Effector memory CD8-positive, alpha-beta T cell (primary cell): ENCODE measurements around the gene SDK1.

Source experiments
- ATAC-seq: fragments of 150-1000 bp; cut with Tn5 transposase; replicated peaks from 2 replicates; pipeline ENCODE4 v1.10.0; 2021; ENCODE audit warnings: mild to moderate bottlenecking, moderate library complexity
- DNase-seq, 3 experiments: peaks; one replicate each; pipeline ENCODE4 v3.0.0; 2021
- H3K27ac Mint-ChIP-seq, 2 donors: one replicate each; pipeline ENCODE4 v1.8.0; 2022; ENCODE audit warnings: mild to moderate bottlenecking in 2 of 2, mixed read lengths in 2 of 2, moderate library complexity in 2 of 2
- H3K27me3 Mint-ChIP-seq, 2 donors: one replicate each; pipeline ENCODE4 v1.8.0; 2022; ENCODE audit warnings: mixed read lengths in 2 of 2
- H3K36me3 Mint-ChIP-seq: one replicate; pipeline ENCODE4 v1.8.0; 2022; ENCODE audit warnings: mild to moderate bottlenecking, moderate library complexity, mixed read lengths; ENCODE audit not compliant: insufficient read depth
- H3K4me1 Mint-ChIP-seq, 2 donors: one replicate each; pipeline ENCODE4 v1.8.0; 2022; ENCODE audit warnings: low read depth in 2 of 2, mixed read lengths in 2 of 2
- H3K4me3 Mint-ChIP-seq, 2 donors: one replicate each; pipeline ENCODE4 v1.8.0; 2022; ENCODE audit warnings: mild to moderate bottlenecking in 2 of 2, mixed read lengths in 2 of 2, moderate library complexity in 2 of 2
- H3K9me3 Mint-ChIP-seq, 2 donors: one replicate each; pipeline ENCODE4 v1.8.0; 2022; ENCODE audit warnings: mixed read lengths in 2 of 2

Gene SDK1

GRCh38 chr7:4021413-4021812, 720.4 kb downstream of the SDK1 start:
- no peak for ATAC-seq
- Mint-ChIP-seq H3K27ac (no peak overlapping the region), H3K4me1 (no peaks in the 10 kb centered on the region), H3K4me3 (no peak overlapping the region), H3K36me3 (no peaks in the 10 kb centered on the region), H3K9me3 (peaks cover 0 to 3% of the 10 kb centered on the region in 2 donors), H3K27me3 (peaks cover 17 to 38% of the 10 kb centered on the region in 2 donors)
- DNase-seq: no peak

- no peak for ATAC-seq
- DNase-seq: no peak
- H3K27ac Mint-ChIP-seq: no peak overlapping the region
- no peak overlapping the region for H3K4me3 Mint-ChIP-seq
- no peaks in the 10 kb centered on the region for H3K36me3 Mint-ChIP-seq
- peaks cover 0 to 3% of the 10 kb centered on the region in 2 donors for H3K9me3 Mint-ChIP-seq
- H3K4me1 Mint-ChIP-seq: no peaks in the 10 kb centered on the region
- peaks cover 17 to 45% of the 10 kb centered on the region in 2 donors for H3K27me3 Mint-ChIP-seq
Measured at GRCh38 chr7:4022265-4022664, 721.2 kb downstream of the SDK1 start.

- Mint-ChIP-seq H3K4me3 (no peak overlapping the region), H3K27me3 (peaks cover 18 to 47% of the 10 kb centered on the region in 2 donors), H3K4me1 (no peaks in the 10 kb centered on the region), H3K36me3 (no peaks in the 10 kb centered on the region), H3K9me3 (peaks cover 0 to 3% of the 10 kb centered on the region in 2 donors), H3K27ac (no peak overlapping the region)
- DNase-seq (no peak), ATAC-seq (no peak)
Measured at GRCh38 chr7:4023502-4023901, 722.5 kb downstream of the SDK1 start.

- no peak for DNase-seq
- Mint-ChIP-seq H3K9me3 (peaks cover 0 to 3% of the 10 kb centered on the region in 2 donors), H3K27ac (no peak overlapping the region), H3K27me3 (peaks cover 17 to 45% of the 10 kb centered on the region in 2 donors), H3K4me3 (no peak overlapping the region), H3K4me1 (no peaks in the 10 kb centered on the region), H3K36me3 (no peaks in the 10 kb centered on the region)
- no peak for ATAC-seq
Measured at GRCh38 chr7:4024133-4024532, 723.1 kb downstream of the SDK1 start.

GRCh38 chr7:4024806-4025205, 723.8 kb downstream of the SDK1 start:
- no peak for DNase-seq
- H3K27me3 Mint-ChIP-seq: peaks cover 22 to 45% of the 10 kb centered on the region in 2 donors
- peaks cover 0 to 2% of the 10 kb centered on the region in 2 donors for H3K9me3 Mint-ChIP-seq
- ATAC-seq: no peak
- H3K36me3 Mint-ChIP-seq: no peaks in the 10 kb centered on the region
- H3K27ac Mint-ChIP-seq: no peak overlapping the region
- no peaks in the 10 kb centered on the region for H3K4me1 Mint-ChIP-seq
- no peak overlapping the region for H3K4me3 Mint-ChIP-seq

GRCh38 chr7:4025210-4025609, 724.2 kb downstream of the SDK1 start:
- H3K4me3 Mint-ChIP-seq: no peak overlapping the region
- ATAC-seq: no peak
- peaks cover 0 to 2% of the 10 kb centered on the region in 2 donors for H3K9me3 Mint-ChIP-seq
- no peaks in the 10 kb centered on the region for H3K36me3 Mint-ChIP-seq
- H3K4me1 Mint-ChIP-seq: no peaks in the 10 kb centered on the region
- H3K27ac Mint-ChIP-seq: no peak overlapping the region
- no peak for DNase-seq
- peaks cover 22 to 45% of the 10 kb centered on the region in 2 donors for H3K27me3 Mint-ChIP-seq

GRCh38 chr7:4025694-4026615, 724.9 kb downstream of the SDK1 start:
- no peak for ATAC-seq
- Mint-ChIP-seq H3K36me3 (no peaks in the 10 kb centered on the region), H3K4me1 (no peaks in the 10 kb centered on the region), H3K4me3 (no peak overlapping the region), H3K27me3 (peaks cover 19 to 39% of the 10 kb centered on the region in 2 donors), H3K9me3 (peaks cover 0 to under 1% of the 10 kb centered on the region in 2 donors), H3K27ac (no peak overlapping the region)
- DNase-seq: no peak

GRCh38 chr7:4026941-4027486, 726.0 kb downstream of the SDK1 start:
- ATAC-seq: no peak
- H3K27ac Mint-ChIP-seq: no peak overlapping the region
- no peak overlapping the region for H3K4me3 Mint-ChIP-seq
- H3K4me1 Mint-ChIP-seq: no peaks in the 10 kb centered on the region
- peaks cover 19 to 39% of the 10 kb centered on the region in 2 donors for H3K27me3 Mint-ChIP-seq
- DNase-seq: no peak
- H3K9me3 Mint-ChIP-seq: no peaks in the 10 kb centered on the region
- no peaks in the 10 kb centered on the region for H3K36me3 Mint-ChIP-seq

- H3K27ac Mint-ChIP-seq: no peak overlapping the region
- H3K9me3 Mint-ChIP-seq: no peaks in the 10 kb centered on the region
- no peak overlapping the region for H3K4me3 Mint-ChIP-seq
- H3K27me3 Mint-ChIP-seq: peaks cover 19 to 39% of the 10 kb centered on the region in 2 donors
- no peaks in the 10 kb centered on the region for H3K4me1 Mint-ChIP-seq
- ATAC-seq (no peak), DNase-seq (no peak)
- no peaks in the 10 kb centered on the region for H3K36me3 Mint-ChIP-seq
Measured at GRCh38 chr7:4028221-4028620, 727.2 kb downstream of the SDK1 start.

- H3K4me1 Mint-ChIP-seq: no peaks in the 10 kb centered on the region
- H3K4me3 Mint-ChIP-seq: no peak overlapping the region
- H3K27me3 Mint-ChIP-seq: peaks cover 26 to 39% of the 10 kb centered on the region in 2 donors
- ATAC-seq (no peak), DNase-seq (no peak)
- H3K36me3 Mint-ChIP-seq: no peaks in the 10 kb centered on the region
- H3K27ac Mint-ChIP-seq: no peak overlapping the region
- H3K9me3 Mint-ChIP-seq: no peaks in the 10 kb centered on the region
Measured at GRCh38 chr7:4029941-4030340, 728.9 kb downstream of the SDK1 start.

GRCh38 chr7:4030346-4030950, 729.4 kb downstream of the SDK1 start:
- H3K4me3 Mint-ChIP-seq: no peak overlapping the region
- peaks cover 26 to 39% of the 10 kb centered on the region in 2 donors for H3K27me3 Mint-ChIP-seq
- ATAC-seq (no peak), DNase-seq (no peak)
- H3K9me3 Mint-ChIP-seq: no peaks in the 10 kb centered on the region
- no peak overlapping the region for H3K27ac Mint-ChIP-seq
- no peaks in the 10 kb centered on the region for H3K36me3 Mint-ChIP-seq
- H3K4me1 Mint-ChIP-seq: no peaks in the 10 kb centered on the region

GRCh38 chr7:4033996-4034395, 732.9 kb downstream of the SDK1 start:
- peaks cover 19% of the 10 kb centered on the region in 2 donors for H3K27me3 Mint-ChIP-seq
- H3K27ac Mint-ChIP-seq: no peak overlapping the region
- ATAC-seq (no peak), DNase-seq (no peak)
- no peaks in the 10 kb centered on the region for H3K36me3 Mint-ChIP-seq
- no peak overlapping the region for H3K4me3 Mint-ChIP-seq
- no peaks in the 10 kb centered on the region for H3K9me3 Mint-ChIP-seq
- H3K4me1 Mint-ChIP-seq: no peaks in the 10 kb centered on the region

- Mint-ChIP-seq H3K9me3 (no peaks in the 10 kb centered on the region), H3K27ac (no peak overlapping the region), H3K27me3 (peaks cover 7 to 8% of the 10 kb centered on the region in 2 donors), H3K4me3 (no peak overlapping the region), H3K36me3 (no peaks in the 10 kb centered on the region), H3K4me1 (no peaks in the 10 kb centered on the region)
- DNase-seq (no peak), ATAC-seq (no peak)
Measured at GRCh38 chr7:4037308-4037707, 736.3 kb downstream of the SDK1 start.

- H3K4me3 Mint-ChIP-seq: no peak overlapping the region
Measured at GRCh38 chr7:4037877-4038276, 736.8 kb downstream of the SDK1 start.

More at GRCh38 chr7:4037877-4038276, 736.8 kb downstream of the SDK1 start:
- Mint-ChIP-seq H3K36me3 (no peaks in the 10 kb centered on the region), H3K9me3 (no peaks in the 10 kb centered on the region), H3K27me3 (peaks cover 7 to 8% of the 10 kb centered on the region in 2 donors), H3K4me1 (no peaks in the 10 kb centered on the region), H3K27ac (no peak overlapping the region)
- no peak for DNase-seq
- no peak for ATAC-seq
